ENCODE measurements around the gene S1PR1. TPM values are rescaled to one million over a fixed set of nuclear protein-coding genes. Genes with fewer than 3 reads are reported as not detected.

S1PR1 gene
- total RNA-seq, 6 experiments from 2014 or later = 9.0 to 14.8 (median 9.3) TPM

DNA sequence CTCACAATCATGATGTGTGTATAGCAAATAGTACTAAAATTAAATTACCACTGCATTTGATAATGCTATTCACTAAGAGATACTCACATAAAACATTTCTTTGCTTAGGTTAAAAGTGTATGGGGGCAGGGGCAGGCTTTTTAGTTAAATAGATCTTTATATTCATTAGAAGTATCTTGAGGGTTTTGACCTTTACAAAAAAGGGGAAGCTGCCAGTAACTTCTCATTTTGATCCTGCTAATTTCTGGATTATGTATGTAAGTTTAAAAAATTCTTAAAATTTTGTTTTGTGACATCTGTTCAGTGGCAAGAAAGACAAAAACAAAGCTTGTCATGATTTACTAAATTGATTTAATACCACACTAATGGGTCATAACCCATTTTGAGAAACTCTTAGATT is 45.8 kb upstream of the S1PR1 start:
- Histone ChIP-seq H3K36me3 (no peaks in the 10 kb centered on the region), H3K27me3 (no peaks in the 10 kb centered on the region), H3K4me1 (peaks cover 0 to 9% (median 4%) of the 10 kb centered on the region in 4 donors), H3K4me3 (no peak overlapping the region), H3K9me3 (no peaks in the 10 kb centered on the region), H3K27ac (no peak overlapping the region)
- TF ChIP-seq, protein P1, sequence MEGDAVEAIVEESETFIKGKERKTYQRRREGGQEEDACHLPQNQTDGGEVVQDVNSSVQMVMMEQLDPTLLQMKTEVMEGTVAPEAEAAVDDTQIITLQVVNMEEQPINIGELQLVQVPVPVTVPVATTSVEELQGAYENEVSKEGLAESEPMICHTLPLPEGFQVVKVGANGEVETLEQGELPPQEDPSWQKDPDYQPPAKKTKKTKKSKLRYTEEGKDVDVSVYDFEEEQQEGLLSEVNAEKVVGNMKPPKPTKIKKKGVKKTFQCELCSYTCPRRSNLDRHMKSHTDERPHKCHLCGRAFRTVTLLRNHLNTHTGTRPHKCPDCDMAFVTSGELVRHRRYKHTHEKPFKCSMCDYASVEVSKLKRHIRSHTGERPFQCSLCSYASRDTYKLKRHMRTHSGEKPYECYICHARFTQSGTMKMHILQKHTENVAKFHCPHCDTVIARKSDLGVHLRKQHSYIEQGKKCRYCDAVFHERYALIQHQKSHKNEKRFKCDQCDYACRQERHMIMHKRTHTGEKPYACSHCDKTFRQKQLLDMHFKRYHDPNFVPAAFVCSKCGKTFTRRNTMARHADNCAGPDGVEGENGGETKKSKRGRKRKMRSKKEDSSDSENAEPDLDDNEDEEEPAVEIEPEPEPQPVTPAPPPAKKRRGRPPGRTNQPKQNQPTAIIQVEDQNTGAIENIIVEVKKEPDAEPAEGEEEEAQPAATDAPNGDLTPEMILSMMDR (IDR thresholded peaks at IDR 0.05) = no peak
- TF ChIP-seq POLR2A (IDR thresholded peaks at IDR 0.05) = no peak
- DNase-seq = no peak
- intact Hi-C loops (cut with DNase I) = no loop called here
- ATAC-seq = no peak

GRCh38 chr1:101193733-101194169 is 43.1 kb upstream of the S1PR1 start:
- Histone ChIP-seq H3K36me3 (no peaks in the 10 kb centered on the region), H3K27ac (peak overlapping the region; percentile 43 to 79 (median 75)), H3K4me1 (peaks cover 0 to 9% (median 4%) of the 10 kb centered on the region in 4 donors), H3K4me3 (peak overlapping the region in 2 of 3 donors; percentile 36 to 39), H3K9me3 (no peaks in the 10 kb centered on the region), H3K27me3 (no peaks in the 10 kb centered on the region)
- intact Hi-C loops (cut with DNase I) = no loop called here
- ATAC-seq (peak; percentile 94 to 99 (median 98)), DNase-seq (peak; percentile 74 to 90 (median 86))
- TF ChIP-seq POLR2A (IDR thresholded peaks at IDR 0.05) = peak; percentile 66
- TF ChIP-seq, protein P1 (IDR thresholded peaks at IDR 0.05) = peak in 1 of 4 donors; percentile 11
- 18% methylated on average over 4 of the region's 4 CpGs for WGBS (ENCODE audit: insufficient coverage, low coverage, low lambda C conversion rate, missing lambda C conversion rate)

DNA sequence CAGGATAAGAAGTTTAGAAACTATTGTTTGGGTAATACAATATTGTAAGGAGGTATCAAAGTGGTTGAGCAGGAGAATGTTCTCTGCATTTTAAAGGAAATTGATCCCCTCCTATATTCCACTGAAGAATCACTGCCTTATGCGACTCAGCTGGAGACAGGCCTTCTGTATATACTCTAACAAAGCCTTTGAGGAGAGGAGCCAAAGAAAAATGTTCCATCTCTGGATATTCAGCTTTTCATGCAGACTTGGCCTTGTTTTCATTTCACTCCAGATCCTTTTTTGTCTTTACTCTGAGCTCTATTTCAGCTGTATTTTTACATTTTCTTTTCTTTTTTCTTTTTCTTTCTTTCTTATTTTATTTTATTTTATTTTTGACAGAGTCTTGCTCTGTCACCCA is 42.1 kb upstream of the S1PR1 start:
- intact Hi-C loops (cut with DNase I) = no loop called here
- TF ChIP-seq, protein P1 (IDR thresholded peaks at IDR 0.05) = no peak
- TF ChIP-seq POLR2A (IDR thresholded peaks at IDR 0.05) = no peak

DNA sequence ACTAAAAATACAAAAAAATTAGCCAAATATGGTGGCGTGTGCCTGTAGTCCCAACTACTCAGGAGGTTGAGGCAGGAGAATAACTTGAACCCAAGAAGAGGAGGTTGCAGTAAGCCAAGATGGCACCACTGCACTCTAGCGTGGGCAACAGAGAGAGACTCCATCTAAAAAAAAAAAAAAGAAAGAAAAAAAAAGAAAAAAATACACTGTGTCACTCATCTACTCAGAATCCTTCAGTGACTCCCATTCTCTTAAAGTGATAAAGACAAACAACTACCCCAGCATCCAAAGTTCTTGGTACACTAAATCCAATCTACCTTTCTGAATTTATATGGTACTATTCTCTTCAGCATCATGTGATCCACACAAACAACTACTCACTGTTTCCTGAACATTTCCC is 40.2 kb upstream of the S1PR1 start:
- ATAC-seq (no peak), DNase-seq (no peak)
- H3K4me1 ChIP-seq = peaks cover 0 to 9% (median 4%) of the 10 kb centered on the region in 4 donors
- intact Hi-C loops (cut with DNase I) = no loop called here
- no peaks in the 10 kb centered on the region for H3K27me3 ChIP-seq
- no peak overlapping the region for H3K27ac ChIP-seq
- WGBS (ENCODE audit: insufficient coverage, low coverage, low lambda C conversion rate, missing lambda C conversion rate) = 95% methylated on average over 2 of the region's 2 CpGs
- H3K4me3 ChIP-seq = no peak overlapping the region
- H3K9me3 ChIP-seq = no peaks in the 10 kb centered on the region
- no peak for TF ChIP-seq POLR2A (IDR thresholded peaks at IDR 0.05)
- TF ChIP-seq, protein P1 (IDR thresholded peaks at IDR 0.05) = no peak
- no peaks in the 10 kb centered on the region for H3K36me3 ChIP-seq

More for the DNA sequence above, 42.1 kb upstream of the S1PR1 start:
- WGBS (ENCODE audit: insufficient coverage, low coverage, low lambda C conversion rate, missing lambda C conversion rate) = 83% methylated on average over 1 of the region's 1 CpG
- ATAC-seq (no peak), DNase-seq (no peak)
- Histone ChIP-seq H3K4me1 (peaks cover 0 to 9% (median 4%) of the 10 kb centered on the region in 4 donors), H3K36me3 (no peaks in the 10 kb centered on the region), H3K27ac (no peak overlapping the region), H3K4me3 (no peak overlapping the region), H3K27me3 (no peaks in the 10 kb centered on the region), H3K9me3 (no peaks in the 10 kb centered on the region)
